LNCAP (cell line): ENCODE data around the gene SAMD10.

Experiments
- CTCF ChIP-seq: fragments of 450-650 bp; IDR thresholded peaks from 2 replicates; pipeline ENCODE4 v1.5.1; 2017; ENCODE audit warnings: mild to moderate bottlenecking

SAMD10 gene

GRCh38 chr20:63980317-63980805, 919 bp upstream of the SAMD10 start:
- no peak for TF ChIP-seq CTCF

GRCh38 chr20:63979229-63979556, 249 bp downstream of the SAMD10 start:
- no peak for TF ChIP-seq CTCF

- TF ChIP-seq CTCF, result no peak
These were observed 868 bp downstream of the SAMD10 start for GRCh38 chr20:63978319-63979228.

DNA sequence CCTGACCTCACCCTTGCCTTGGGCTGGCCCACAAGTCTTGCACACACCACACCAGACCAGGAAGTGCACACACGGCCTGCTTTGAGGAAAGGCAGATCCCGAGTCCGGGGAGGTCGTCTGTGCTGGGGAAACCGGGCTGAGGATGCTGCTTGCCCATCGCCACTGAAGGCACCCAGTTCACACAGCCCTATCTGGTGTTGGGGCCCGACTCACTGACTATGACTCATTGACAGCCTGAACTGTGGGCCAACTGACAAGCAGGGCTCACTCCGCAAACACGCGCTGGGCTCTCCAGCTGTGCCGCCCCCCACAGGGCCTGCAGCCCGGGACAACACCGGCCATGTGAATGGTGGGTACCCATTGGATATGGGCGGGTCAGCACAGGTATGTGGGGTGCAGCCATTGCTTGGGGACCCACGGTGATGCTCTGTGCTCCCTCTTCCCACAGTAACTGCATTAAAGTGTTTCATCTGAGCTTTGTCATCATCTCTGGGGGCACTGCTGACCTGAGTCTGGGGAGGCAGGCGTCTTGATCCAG, 1.6 kb downstream of the SAMD10 start:
- TF ChIP-seq CTCF, result no peak

DNA sequence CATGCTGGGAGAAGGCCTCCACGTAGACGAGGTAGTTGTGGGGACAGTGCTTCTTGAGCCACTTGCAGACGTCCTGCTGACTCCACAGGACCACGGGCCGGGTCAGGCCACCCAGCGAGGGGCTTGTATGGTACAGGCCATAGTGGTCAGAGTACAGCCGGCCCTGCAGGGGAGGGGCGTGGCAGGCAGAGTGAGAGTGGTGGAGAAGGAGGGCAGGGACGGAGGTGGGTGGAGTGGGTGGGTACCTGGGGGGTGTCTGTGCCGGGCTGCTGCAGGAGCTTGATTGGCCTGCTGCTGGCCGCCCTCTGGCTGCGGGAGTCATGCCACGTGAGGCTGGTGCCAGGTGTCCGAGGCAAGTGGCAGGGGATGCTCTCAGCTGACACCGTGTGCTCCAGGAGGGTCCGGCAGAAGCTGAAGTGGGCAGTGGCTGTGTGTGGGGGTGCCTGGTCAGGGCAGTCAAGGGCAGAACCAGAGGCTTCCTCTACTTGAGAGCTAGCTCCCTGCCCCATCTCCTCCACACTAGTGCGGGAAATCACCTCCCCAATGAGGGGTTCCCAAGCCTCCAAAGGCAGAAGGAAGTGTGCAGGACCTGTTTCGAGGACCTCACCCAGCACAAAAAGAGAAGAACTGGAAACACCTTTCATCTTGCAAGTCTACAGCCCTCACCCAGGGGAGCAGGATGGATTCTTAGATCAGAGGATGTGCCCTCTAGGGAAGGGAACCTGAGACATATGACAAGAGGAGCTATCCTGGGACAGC, 2.3 kb downstream of the SAMD10 start:
- no peak for TF ChIP-seq CTCF

- no peak for TF ChIP-seq CTCF
These were observed 4.8 kb downstream of the SAMD10 start for GRCh38 chr20:63974402-63975200.
